Omental fat pad (tissue), 4 donors: ENCODE data around the gene SUN3. TPM values are rescaled to one million over a fixed set of nuclear protein-coding genes. Genes with fewer than 3 reads are reported as not detected.

Experiments
- ATAC-seq: fragments of 150-250 bp; one replicate; pipeline ENCODE4 v1.9.1; 2016; ENCODE audit warnings: mild to moderate bottlenecking, moderate library complexity; ENCODE audit not compliant: low FRiP score
- DNase-seq: peaks from one replicate; pipeline ENCODE4 v3.0.0-alpha.2; 2019; ENCODE audit warnings: low spot score
- CTCF ChIP-seq, 3 donors: fragments of 450-650 bp; IDR thresholded peaks; one replicate each; pipeline ENCODE4 v1.5.1; 2016 to 2017; ENCODE audit warnings: antibody characterized with exemption in 3 of 3, mild to moderate bottlenecking in 3 of 3, moderate library complexity in 2 of 3
- total RNA-seq, 4 donors: library from RNA; depleted of rRNA; stranded (reverse); fragments of >200 nt; gene quantifications; one replicate each; pipeline ENCODE4 v1.1.0, GENCODE V29; 2016

SUN3 gene, protein sequence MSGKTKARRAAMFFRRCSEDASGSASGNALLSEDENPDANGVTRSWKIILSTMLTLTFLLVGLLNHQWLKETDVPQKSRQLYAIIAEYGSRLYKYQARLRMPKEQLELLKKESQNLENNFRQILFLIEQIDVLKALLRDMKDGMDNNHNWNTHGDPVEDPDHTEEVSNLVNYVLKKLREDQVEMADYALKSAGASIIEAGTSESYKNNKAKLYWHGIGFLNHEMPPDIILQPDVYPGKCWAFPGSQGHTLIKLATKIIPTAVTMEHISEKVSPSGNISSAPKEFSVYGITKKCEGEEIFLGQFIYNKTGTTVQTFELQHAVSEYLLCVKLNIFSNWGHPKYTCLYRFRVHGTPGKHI
- total RNA-seq: not detected

- no peak for TF ChIP-seq CTCF (IDR thresholded peaks at IDR 0.05)
- no peak for ATAC-seq
Measured at GRCh38 chr7:48028938-48029337, at the start of gene SUN3. SUN3 (minus strand) TSS chr7:48029107; CDS start chr7:48028938, 169 bp downstream.

GRCh38 chr7:48078470-48078869 is 49.6 kb upstream of the SUN3 start:
- DNase-seq (no peak), ATAC-seq (no peak)
- no peak for TF ChIP-seq CTCF (IDR thresholded peaks at IDR 0.05)

More at GRCh38 chr7:48028938-48029337, at the start of gene SUN3:
- no peak for DNase-seq

- no peak for TF ChIP-seq CTCF (IDR thresholded peaks at IDR 0.05)
Measured at GRCh38 chr7:48077423-48077822, 48.5 kb upstream of the SUN3 start.

DNA sequence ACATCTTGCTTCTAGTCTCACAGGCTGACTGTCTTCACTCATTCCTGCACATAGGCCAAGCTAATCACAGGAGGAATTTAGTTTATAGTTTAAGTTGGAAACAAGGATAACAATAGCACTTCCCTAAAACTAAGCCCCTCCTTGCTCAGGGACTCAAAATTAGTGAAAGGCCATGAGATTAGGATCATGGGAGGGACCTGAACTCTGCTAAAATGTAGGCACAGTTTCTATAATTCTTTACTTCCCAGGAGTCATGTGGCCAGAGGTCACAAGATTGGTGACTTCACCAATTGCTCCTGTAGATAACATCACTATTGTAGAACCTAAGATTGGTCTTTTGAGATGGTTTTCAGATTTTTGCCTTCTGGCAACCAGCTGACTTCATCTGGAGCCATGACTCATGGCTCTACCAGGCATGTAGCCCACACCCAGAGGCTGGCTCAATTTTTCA is 45.3 kb upstream of the SUN3 start:
- DNase-seq (no peak), ATAC-seq (no peak)
- no peak for TF ChIP-seq CTCF (IDR thresholded peaks at IDR 0.05)

More at GRCh38 chr7:48077423-48077822, 48.5 kb upstream of the SUN3 start:
- ATAC-seq: no peak
- DNase-seq: no peak

- TF ChIP-seq CTCF (IDR thresholded peaks at IDR 0.05): no peak
- DNase-seq (no peak), ATAC-seq (no peak)
Measured at GRCh38 chr7:48067475-48067874, 38.6 kb upstream of the SUN3 start.

DNA sequence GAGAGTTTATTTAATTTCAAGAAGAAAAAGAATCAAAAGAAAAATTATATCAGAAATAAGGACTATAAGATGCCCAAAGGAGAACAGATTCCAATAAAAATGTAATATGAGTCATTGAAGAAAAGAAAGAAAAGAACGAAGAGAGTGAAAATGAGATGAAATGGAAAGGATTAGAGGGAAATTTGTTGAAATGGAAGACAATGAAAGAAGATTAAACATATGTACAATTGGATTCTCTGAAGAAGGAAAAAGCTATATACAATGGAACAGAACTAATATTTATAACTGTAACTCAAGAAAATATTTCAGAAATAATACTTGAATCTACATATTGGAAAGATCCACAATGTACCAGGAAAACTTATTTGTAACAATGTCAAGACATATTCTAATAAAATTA is 35.1 kb upstream of the SUN3 start:
- DNase-seq (no peak), ATAC-seq (no peak)
- TF ChIP-seq CTCF (IDR thresholded peaks at IDR 0.05): no peak

DNA sequence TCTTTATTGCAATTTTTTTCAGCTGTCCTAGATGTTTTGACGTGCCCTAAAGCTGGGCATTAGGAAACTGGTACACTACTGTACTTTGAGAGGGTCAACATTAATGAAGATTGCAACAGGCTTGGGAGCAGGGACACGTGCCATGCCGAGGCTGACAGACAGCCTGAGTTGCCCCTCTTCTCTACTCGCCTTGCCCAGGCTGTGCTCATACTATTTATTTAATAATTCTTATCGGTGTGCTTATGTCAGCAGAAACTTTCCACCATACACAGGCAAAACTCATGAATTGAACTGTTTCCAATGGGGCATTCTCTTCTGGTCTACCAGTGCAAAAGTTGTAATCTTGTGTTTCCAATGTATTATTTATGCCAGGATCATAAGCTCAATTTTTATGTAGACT is 30.8 kb upstream of the SUN3 start:
- TF ChIP-seq CTCF (IDR thresholded peaks at IDR 0.05): no peak
- no peak for ATAC-seq
- DNase-seq: no peak
